ENCODE results near the gene CTBP1. TPM values are rescaled to one million over a fixed set of nuclear protein-coding genes. Genes with fewer than 3 reads are reported as not detected.
A peak's percentile ranks its signal among the peaks of the same experiment; 100 is the strongest.

The CTBP1 gene
- total and polyA plus RNA-seq, 9 of the 15 experiments (the other 6 are each of a cell fraction or from before 2014, with no cell fraction given): 14.5 to 162 (median 68.2) TPM

- peak in 1 of 2 experiments; percentile 67 for TF ChIP-seq E2F6 (IDR thresholded peaks at IDR 0.05; ENCODE audit: borderline replicate concordance in 1 of 2, extremely low read depth in 1 of 2, insufficient read depth in 1 of 2, insufficient read length in 1 of 2, low read depth in 1 of 2, low read length in 1 of 2, poor library complexity in 1 of 2, severe bottlenecking in 1 of 2)
- no peak for TF ChIP-seq YBX1 (IDR thresholded peaks at IDR 0.05)
- no peak for TF ChIP-seq BACH1 (tag; IDR thresholded peaks at IDR 0.05)
- no peak for TF ChIP-seq BRD4 (IDR thresholded peaks at IDR 0.05)
- no peak for TF ChIP-seq NR0B1 (IDR thresholded peaks at IDR 0.05; ENCODE audit: partially characterized antibody)
- TF ChIP-seq GTF2E2 (tag; IDR thresholded peaks at IDR 0.05): 0 out of 2 replicates have a peak, but pooled peaks have one; percentile 0
- no peak for TF ChIP-seq ZNF197 (CRISPR knock-in tag; IDR thresholded peaks at IDR 0.05; ENCODE audit: low read depth)
- no peak for TF ChIP-seq GABPB2 (CRISPR knock-in tag; conservative IDR thresholded peaks at IDR 0.05)
- no peak for TF ChIP-seq ZNF584 (CRISPR knock-in tag; IDR thresholded peaks at IDR 0.05; ENCODE audit: low read depth)
- TF ChIP-seq ZBTB1 (CRISPR knock-in tag; IDR thresholded peaks at IDR 0.05; ENCODE audit: borderline replicate concordance, low read depth): 0 out of 2 replicates have a peak, but pooled peaks have one; percentile 23
- TF ChIP-seq KAT2B (IDR thresholded peaks at IDR 0.05; ENCODE audit: low read depth, low read length): no peak
- no peak for TF ChIP-seq NFRKB (IDR thresholded peaks at IDR 0.05; ENCODE audit: low read depth)
- no peak for TF ChIP-seq ATF6 (CRISPR knock-in tag; IDR thresholded peaks at IDR 0.05)
- TF ChIP-seq ZNF589 (CRISPR knock-in tag; IDR thresholded peaks at IDR 0.05; ENCODE audit: low read depth): no peak
- TF ChIP-seq PBX2 (CRISPR knock-in tag; IDR thresholded peaks at IDR 0.05; ENCODE audit: low read depth): no peak
- TF ChIP-seq PBX2 (tag; conservative IDR thresholded peaks at IDR 0.05; ENCODE audit: low read depth): no peak
- no peak; the same call in 1 of the 2 replicates for TF ChIP-seq POLR2G (IDR thresholded peaks at IDR 0.05; ENCODE audit: low read depth, low read length)
- peak; percentile 37; the same call in 1 of the 2 replicates for TF ChIP-seq TFAP4 (CRISPR knock-in tag; IDR thresholded peaks at IDR 0.05; ENCODE audit: borderline replicate concordance)
Observed at GRCh38 chr4:1246901-1247863, 1.7 kb downstream of the CTBP1 start (continued).

Data from K562 (cell line).